ENCODE data around the gene SPAG6.

DNA sequence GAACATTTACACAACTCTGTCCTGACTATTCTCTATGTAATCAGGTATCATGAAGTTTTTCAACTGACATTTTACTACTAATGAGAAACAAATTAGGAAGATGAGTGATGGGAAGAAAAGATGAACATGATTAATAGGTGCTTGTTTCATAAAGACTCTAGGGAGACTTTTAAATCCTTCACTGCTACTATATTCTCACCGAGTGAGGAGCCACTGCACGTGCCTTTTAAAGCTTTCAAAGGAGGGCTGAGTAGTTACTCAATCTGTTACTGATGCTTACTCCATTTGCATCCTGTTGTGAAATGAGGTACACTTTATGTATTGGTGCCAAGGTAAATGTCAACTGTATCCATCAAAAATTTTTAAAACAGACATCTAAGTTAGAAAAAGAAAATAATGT, 30.4 kb upstream of the SPAG6 start:
- TF ChIP-seq POLR2A (IDR thresholded peaks at IDR 0.05; ENCODE audit: low read length) (no peak), GATA1 (IDR thresholded peaks at IDR 0.05; ENCODE audit: low read depth, low read length) (no peak)

Measured in erythroblast (primary cell).